Measurements from ENCODE around the gene KRTAP13-4.

KRTAP13-4 gene, protein sequence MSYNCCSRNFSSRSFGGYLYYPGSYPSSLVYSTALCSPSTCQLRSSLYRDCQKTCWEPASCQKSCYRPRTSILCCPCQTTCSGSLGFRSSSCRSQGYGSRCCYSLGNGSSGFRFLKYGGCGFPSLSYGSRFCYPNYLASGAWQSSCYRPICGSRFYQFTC

DNA sequence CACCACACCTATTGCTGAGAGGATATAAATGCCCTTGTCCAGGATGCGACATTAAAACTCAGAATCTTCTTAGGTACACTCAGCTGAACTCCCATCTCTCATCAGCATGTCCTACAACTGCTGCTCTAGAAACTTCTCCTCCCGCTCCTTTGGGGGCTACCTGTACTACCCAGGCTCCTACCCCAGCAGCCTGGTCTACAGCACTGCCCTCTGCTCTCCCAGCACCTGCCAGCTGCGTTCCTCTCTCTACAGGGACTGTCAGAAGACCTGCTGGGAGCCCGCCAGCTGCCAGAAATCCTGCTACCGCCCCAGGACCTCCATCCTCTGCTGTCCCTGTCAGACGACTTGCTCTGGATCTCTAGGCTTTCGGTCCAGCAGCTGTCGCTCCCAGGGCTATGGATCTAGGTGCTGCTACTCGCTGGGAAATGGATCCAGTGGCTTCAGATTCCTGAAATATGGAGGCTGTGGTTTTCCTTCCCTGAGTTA lies at the start of gene KRTAP13-4:
TSS of gene KRTAP13-4 (plus strand) at position 51 of the 486 bp plus-strand sequence. CDS start at position 107, 56 bp downstream.
- DNase-seq: no peak

DNA sequence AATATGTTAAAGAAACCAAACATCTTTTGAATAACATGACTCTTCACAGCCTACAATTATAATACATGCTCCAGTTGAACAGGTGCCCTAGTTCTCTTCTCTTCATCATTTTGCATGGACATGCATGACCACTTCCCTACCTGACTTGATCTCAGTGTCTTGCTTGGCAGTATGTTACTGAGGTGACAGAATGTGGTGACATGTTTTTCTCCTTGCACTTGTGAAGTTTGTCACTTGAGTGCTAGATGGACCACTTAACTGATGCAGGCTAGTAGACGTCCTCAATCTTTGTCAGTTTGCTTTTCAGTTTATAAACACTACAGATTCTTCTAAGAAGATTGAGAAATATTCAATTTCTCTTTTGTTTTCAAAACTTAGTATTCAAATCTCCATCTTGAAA lies 47.8 kb upstream of the KRTAP13-4 start:
- DNase-seq: no peak

DNA sequence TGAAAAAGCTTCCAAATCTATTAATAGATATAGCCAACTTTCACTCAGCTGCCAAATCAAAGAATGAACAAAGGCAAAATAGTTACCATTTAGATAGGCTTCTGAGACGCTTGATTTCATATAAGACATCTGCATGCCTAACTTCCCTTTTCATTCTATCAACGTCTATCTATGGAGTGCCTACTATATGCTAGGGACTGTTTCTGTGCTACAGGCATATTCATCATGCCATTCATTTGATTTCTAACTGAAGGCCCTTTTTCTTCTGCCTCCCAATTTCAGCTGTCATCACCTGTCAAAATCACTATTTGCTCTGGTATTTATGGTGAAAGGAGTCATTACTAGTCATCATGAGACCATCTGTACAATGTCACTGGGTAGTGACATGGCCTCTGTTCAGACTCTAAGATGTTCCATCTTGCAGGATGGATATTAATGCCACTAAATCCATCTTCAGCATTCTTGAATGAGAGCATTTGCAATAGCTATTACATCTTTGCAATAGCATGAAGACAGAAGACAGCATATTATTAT lies 38.5 kb upstream of the KRTAP13-4 start:
- no peak for DNase-seq

DNA sequence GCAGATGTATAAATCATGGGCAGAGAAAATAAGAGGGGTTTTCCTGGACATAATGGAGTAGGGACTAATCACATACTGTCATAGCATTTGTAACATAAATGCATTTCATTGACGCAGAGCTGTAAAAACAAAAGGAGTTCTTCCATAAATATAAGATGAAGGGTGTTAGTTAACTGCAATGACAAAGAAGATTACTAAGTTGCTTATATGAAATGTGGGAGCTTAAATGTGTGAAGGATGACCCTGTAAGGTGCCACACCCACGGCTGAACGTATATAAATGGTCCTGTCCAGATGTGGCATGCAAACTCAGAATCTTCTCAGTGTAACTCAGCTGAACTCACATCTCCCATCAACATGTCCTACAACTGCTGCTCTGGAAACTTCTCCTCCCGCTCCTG lies 34.3 kb upstream of the KRTAP13-4 start, which contains the start of gene KRTAP13-1:
TSS of gene KRTAP13-1 (plus strand) at position 301 of the 400 bp plus-strand sequence. CDS start at position 357, 56 bp downstream.
- DNase-seq: no peak

DNA sequence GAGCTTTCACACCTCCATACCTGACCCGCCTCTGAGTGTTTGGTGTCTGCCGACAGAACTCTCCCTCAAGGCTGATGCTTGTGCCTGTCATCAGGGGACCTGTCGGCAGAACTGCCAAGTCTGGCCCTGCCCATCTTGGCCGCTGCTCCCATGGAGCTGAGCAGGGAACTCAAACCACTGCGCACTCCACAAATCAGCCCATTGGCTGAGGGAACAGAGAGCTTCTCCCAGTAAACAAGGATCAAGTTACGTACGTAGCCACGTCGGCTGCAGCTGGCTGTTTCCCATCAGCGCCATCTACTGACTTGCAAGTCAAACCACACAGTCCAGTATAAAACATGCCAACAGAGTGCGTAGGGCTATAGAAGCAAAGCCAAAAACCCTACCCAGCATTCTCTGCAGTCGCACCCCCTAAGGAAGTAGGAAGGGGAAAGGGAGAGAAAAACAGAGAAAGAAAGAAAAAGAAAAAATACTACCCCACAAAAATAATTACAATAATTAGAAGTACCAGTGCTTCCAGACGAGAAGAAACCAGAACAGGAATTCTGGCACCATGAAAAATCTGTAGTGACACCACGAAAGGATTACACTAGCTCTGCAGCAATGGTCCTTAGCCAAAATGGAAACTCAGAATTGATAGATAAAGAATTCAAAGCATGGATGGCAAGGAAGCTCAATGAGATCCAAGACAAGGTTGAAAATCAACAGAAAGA lies 21.1 kb upstream of the KRTAP13-4 start:
- DNase-seq: peak; percentile 49

DNA sequence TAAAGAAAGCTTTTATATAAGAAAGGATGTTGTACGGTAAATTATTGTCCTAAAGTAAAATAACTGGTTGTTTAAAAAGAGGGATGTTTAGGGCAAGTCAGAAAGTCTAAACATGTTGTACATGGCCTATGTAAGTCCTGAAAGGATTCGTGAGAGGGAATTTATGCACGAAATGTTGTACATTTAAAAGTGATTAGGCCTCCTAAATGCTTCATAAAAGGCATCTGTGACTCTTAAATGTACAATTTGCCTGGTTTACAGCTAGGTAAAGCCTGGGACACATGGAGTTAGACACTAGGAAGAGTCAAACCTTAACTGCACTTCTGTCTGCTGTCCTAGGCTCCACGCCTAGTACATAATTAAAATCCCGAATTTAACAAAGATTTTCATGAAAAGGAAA lies 14.0 kb upstream of the KRTAP13-4 start:
- DNase-seq: no peak

DNA sequence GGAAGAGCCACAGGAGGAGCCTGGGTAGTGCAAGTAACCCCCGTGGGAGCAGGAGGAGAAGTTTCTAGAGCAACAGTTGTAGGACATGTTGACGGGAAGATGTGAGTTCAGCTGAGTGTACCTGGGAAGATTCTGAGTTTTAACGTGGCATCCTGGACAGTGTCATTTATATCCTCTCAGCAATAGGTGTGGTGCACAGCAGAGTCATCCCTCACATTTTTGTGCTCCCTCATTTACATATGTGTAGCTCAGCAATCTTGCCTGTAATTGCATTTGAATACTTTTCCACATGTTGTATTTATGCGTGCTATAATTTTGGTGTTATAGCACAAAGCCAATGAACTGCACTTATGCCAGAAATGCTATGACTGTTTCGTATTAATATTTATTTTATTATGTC lies 4.2 kb upstream of the KRTAP13-4 start, which contains the start of gene KRTAP13-3:
TSS of gene KRTAP13-3 (minus strand) at position 101 of the 400 bp plus-strand sequence. CDS start at position 87, 14 bp downstream.
- DNase-seq: no peak

DNA sequence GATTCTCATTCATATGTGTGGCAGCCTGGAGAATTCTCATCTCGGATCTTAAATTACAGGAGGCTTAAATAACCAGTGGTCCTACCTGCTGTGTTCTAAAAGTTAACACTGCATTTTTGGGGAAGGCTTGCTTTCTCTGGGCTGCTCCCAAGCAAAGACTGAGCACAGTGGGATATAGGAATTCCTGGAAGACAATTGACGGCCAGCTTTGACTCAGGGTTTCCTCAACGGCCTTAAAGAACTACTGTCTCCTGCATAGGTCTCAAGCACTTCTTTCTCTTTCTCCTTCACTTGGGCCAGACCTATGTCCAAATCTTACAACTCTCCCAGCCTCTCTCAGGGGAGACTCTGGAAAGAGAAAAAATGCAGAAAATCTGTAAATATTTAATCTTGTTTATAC lies 3.3 kb upstream of the KRTAP13-4 start:
- no peak for DNase-seq

DNA sequence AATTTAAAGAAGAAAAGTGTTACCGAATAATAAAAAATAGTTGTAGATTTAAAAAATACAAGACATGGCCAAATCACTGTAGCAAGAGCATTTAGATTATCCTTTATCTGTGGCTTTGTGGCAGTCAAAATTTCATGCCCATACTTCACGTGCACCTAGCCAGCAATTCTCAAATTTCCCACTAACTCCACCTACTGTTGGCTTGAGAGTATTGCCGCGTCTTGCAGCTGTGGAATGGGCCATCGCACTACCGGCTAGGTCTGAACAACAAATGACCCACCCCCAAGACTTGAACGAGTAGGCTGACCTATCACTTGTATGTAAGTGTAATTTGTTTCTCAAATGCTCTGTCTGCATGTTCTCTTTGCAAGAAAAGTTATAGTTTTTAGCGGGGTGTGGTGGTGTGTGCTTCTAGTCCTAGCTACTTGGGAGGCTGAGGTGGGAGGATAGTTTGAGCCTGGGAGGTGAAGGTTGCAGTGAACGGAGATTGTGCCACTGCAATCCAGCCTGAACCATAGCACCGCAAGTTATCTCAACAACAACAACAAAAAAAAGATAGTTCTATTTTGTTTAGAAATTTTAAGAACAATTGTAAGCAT lies 4.1 kb downstream of the KRTAP13-4 start:
- peak; percentile 37 for DNase-seq

DNA sequence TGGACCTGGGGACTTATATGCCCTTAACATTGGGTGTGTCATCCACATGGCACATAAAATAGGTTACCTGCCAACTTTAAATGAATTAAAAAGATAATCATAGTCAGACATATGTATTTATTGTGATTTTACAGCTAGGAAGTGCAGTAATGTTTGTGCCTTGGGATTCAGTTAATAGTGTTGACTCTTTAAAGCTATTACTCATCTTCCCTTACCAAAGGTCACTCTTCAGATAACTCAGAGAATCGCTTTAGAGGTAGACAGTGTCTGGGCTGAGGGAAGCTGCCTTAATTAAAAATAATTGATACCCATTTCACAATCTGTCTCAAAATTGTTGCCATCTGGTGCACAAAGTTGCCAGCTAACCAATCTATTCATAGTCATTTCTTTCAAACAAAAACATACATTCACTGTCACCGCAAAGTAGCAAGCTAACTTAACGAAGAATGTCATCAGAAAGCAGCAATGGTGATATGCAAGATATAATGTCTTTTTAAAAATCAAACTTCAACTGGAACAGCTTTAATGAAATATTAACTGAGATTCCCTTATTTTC lies 7.1 kb downstream of the KRTAP13-4 start:
- no peak for DNase-seq

DNA sequence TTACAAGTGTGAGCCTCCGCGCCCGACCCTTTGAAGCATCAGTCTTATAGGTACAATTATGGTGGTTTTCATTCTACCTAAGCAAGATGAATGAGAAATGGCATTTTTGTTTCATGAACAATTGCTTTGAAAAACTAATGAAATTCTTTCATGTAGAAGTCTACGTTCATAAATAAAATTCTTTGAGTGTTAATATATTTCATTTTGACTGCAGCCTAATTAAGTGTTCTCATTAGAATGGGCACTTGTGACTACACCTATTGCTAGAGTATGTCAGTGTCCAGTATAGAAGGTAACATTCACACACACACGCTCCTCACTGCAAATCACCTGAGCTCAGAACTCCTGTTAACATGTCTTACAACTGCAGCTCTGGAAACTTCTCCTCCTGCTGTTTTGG lies 10.0 kb downstream of the KRTAP13-4 start, which contains the start of gene KRTAP15-1:
TSS of gene KRTAP15-1 (plus strand) at position 301 of the 400 bp plus-strand sequence. CDS start at position 354, 53 bp downstream.
- no peak for DNase-seq

DNA sequence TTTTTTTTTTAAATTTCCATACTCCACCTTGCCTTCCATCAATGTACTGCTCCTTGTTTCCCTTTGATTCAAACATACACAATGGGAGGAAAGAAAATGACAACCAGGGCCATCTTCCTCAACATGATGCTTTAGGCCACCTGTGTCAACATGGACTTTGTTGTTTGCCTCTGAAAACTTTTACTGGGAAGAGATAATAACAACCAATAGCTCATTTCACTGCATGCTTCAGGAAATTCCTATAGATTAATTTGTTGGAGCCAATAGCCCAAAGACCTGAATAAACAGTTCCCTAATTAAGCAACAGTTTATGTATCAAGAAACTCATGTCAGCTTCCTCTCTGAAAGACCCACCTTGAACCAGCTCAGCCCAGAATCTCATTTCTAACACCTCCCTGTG lies 13.2 kb downstream of the KRTAP13-4 start:
- no peak for DNase-seq

DNA sequence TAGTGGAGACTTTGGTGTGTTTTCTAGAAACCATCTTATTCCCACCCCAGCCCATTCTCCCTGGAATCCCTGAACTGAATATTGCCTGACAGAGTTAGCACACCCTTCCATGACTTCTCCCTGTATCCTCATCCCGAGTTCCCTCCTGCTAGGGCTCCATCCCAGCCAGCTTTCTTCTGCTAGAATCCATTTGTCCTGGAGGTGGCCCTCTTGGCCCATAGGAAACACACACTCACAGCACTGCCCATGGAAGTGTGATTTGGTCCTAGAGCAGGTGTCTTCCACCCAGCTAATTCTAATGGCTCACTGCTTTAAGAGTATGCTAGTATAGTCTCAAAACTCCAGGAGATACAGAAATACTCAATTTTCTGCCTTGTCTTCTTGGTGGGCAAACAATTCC lies 14.2 kb downstream of the KRTAP13-4 start:
- DNase-seq: no peak

DNA sequence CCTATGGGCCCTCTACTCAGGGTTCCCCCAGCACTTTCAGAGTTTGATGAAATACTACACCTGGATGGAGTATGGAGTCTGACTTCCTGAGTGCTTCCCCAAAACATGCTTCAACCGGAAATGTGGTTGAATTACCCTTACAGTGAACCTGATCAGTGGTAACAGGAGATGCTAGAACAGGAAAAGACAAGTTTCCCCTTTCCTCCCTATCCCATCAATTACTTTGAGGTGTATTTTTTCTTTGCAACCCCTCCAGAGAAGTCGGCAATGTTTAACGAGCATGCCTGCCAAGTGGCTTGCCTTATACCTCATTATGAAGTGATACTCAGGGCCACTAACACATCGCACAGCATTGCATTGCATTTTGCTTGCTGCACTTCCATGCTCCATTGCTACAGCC lies 17.0 kb downstream of the KRTAP13-4 start:
- DNase-seq: no peak

DNA sequence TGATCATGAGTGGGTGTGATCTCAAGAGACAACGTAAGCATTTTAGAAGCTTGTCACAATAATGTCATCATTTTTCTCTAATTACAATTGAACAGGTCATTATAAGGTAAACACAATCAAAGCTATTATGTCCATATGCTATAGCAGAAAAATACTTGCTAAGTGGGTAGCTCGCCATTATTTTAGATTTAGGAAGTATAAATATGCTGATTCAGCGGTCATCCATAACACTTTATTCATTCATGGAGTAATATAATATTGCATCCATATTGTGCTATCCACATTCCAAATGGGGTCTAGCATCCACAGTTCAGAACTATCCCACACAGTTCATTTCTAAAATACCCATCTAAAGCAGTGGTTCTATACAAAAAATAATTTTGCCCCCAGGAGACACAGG lies 18.5 kb downstream of the KRTAP13-4 start:
- no peak for DNase-seq

DNA sequence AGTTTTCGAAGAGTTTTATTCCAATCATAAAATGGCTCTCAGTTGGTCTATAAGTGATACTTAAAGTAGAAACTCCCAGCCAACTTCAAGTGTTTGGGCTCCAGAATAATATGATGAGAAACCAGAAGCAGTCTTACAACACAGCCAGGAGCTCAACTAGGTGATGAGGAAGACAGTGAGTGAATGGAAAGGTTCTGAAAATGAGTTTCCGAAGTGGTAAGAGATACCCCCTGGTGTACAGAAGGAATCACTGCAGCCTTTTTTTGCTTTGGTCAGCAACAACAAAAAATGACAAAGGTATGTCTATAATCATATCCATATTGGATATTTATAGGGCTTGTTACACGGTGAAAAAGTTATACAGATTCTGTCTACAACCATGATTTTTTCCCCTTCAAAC lies 33.7 kb downstream of the KRTAP13-4 start:
- no peak for DNase-seq

DNA sequence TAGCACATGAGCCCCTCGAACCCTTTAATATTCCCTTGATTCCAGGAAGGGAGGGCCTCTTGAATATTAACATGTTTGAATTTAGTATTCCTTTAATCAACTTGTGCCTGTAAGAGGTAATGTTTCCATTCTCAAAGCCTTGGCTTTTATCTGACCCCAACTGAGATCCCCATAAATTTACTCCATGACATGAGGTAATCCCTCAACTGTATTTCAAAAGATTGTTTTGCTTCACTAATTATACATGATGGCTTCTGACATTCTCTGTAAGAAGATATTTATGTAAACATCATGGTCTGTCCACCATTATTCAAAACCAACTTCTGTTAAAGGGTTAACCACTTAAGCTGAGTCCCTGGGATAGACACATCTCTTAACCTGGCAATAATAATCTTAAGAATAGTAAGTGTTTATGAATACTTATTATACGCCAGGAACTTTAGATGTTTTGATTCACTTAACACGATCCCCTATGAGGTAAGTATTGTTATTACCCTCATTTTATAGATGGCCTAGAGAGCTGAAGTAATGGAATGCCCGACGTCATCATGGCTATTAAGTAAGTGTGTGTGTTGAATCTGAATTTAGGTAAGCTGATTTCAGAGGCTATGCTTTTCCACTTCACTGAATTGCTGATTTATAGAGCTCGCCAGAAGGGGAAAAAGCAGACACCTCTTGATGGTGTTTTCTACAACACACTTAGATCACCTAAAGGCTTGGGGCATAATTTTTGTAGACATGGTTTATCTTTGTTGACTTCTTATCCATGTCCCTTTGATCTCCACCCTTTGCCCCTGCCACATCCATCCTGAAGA lies 39.1 kb downstream of the KRTAP13-4 start:
- DNase-seq: no peak

DNA sequence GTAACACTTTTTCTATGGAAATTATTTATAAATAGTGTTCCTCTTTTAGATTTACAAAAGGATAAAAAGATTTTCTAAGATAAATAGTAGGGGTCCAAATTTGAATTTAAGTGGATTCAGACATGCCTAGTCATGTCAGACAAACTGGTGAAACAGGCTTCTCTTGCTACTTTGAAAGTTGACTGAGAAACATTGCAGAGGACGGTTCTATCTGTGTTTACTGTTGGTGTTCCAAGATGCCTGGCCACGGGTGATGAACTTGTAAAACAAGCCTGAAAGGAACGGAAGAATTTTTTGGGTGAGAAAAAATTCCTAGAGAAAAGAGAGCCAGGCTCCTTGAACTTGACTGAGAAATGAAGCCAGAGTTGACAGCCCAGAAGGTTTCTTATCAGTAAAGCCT lies 48.0 kb downstream of the KRTAP13-4 start:
- no peak for DNase-seq

DNA sequence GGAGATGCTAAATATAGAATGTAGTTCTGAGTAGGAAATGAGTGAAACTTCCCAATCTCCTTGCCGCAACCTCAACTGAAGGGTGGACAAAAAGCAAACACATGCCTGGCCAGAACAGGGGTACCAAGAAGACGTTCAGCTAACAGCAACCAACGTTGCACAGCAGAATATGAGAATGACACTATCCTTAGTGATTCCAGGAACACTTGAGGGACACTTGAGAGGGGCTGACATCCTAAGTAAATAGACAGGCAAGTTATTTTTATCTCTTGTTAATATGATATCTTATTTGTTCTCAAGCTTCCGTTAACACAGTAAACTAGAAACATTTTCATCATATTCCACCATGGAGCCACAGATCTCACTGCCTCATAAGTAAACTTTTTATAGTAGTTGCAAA lies 49.2 kb downstream of the KRTAP13-4 start:
- no peak for DNase-seq

DNA sequence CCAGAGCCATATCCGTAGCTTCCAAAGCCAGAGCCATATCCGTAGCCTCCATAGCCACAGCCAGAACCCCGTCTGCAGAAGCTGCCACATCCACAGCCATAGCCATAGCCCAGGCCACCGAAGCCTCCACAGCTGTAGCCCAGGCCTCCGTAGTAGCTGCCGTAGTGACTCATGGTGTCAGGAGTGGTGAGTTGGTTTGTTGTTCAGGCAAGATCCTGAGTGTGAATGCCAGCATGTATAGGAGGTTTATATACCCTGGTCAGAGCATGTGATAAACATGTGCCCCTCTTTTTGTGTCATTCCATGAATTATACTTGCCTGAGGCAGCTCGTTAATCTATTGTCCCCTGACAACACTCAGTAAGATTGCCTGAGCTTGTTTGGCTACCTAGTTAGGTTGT lies 50.1 kb downstream of the KRTAP13-4 start, which contains the start of gene KRTAP19-1:
TSS of gene KRTAP19-1 (minus strand) at position 223 of the 400 bp plus-strand sequence. CDS start at position 173, 50 bp downstream.
- no peak for DNase-seq
